WTC11 (cell line): ENCODE data around the gene MKLN1. TPM values are rescaled to one million over a fixed set of nuclear protein-coding genes. Genes with fewer than 3 reads are reported as not detected.
A peak's percentile ranks its signal among the peaks of the same experiment; 100 is the strongest.
"Not testable (repeated sequence)": the region's sequence is repeated elsewhere in the genome, so short reads cannot be mapped to it uniquely, and the experiment has no call there.

Experiments
- ATAC-seq: fragments of 200-7000 bp; cut with Tn5 transposase; 2 replicates; pipeline ENCODE4 v1.10.0; 2021; ENCODE audit warnings: mild to moderate bottlenecking, moderate library complexity
- CTCF ChIA-PET: fragments of 300-600 bp; sonication (Branson Sonifier 250); formaldehyde crosslinking; loops from one replicate; lab custom pipeline; 2021; ENCODE audit warnings: antibody characterized with exemption; lab: Charles Lee
- POLR2A ChIA-PET: fragments of 350-600 bp; sonication (Branson Sonifier 250); formaldehyde crosslinking; loops from one replicate; lab custom pipeline; 2021; ENCODE audit warnings: antibody characterized with exemption; lab: Charles Lee
- DNase-seq: peaks from one replicate; pipeline ENCODE4 v3.0.0; 2021; ENCODE audit warnings: low spot score
- H3K27ac Mint-ChIP-seq: 2 replicates; pipeline ENCODE4 v1.8.0; 2021; ENCODE audit warnings: mixed read lengths
- H3K27me3 Mint-ChIP-seq: 2 replicates; pipeline ENCODE4 v1.8.0; 2021; ENCODE audit warnings: low read depth, mild to moderate bottlenecking, moderate library complexity, mixed read lengths
- H3K36me3 Mint-ChIP-seq: 2 replicates; pipeline ENCODE4 v1.8.0; 2021; ENCODE audit warnings: mixed read lengths
- H3K4me1 Mint-ChIP-seq: 2 replicates; pipeline ENCODE4 v1.8.0; 2022; ENCODE audit warnings: mixed read lengths
- H3K4me3 Mint-ChIP-seq: 2 replicates; pipeline ENCODE4 v1.8.0; 2021; ENCODE audit warnings: mild to moderate bottlenecking, moderate library complexity, mixed read lengths
- H3K9me3 Mint-ChIP-seq: 2 replicates; pipeline ENCODE4 v1.8.0; 2021; ENCODE audit warnings: mixed read lengths
- ELF4 ChIP-seq: sonication (generic); formaldehyde crosslinking; IDR thresholded peaks from 2 replicates; pipeline ENCODE4 v1.8.1; 2022; ENCODE audit warnings: low read depth, mild to moderate bottlenecking, moderate library complexity, missing genetic modification reagents
- ESRRA ChIP-seq: sonication (generic); formaldehyde crosslinking; IDR thresholded peaks from 2 replicates; pipeline ENCODE4 v1.8.1; 2022; ENCODE audit warnings: mild to moderate bottlenecking, missing genetic modification reagents, borderline replicate concordance
- FOXP1 ChIP-seq: sonication (generic); formaldehyde crosslinking; IDR thresholded peaks from 2 replicates; pipeline ENCODE4 v1.8.0; 2022; ENCODE audit warnings: missing genetic modification reagents, mild to moderate bottlenecking, moderate library complexity, borderline replicate concordance
- GRHL2 ChIP-seq: fragments of 250-450 bp; sonication (Bioruptor Pico); IDR thresholded peaks from 2 replicates; pipeline ENCODE4 v1.8.0; 2022; ENCODE audit warnings: mild to moderate bottlenecking, moderate library complexity; ENCODE audit not compliant: insufficient replicate concordance, severe bottlenecking
- GTF2I ChIP-seq: fragments of 250-450 bp; sonication (Bioruptor Pico); conservative IDR thresholded peaks from 2 replicates; pipeline ENCODE4 v1.4.0; 2021; ENCODE audit warnings: mild to moderate bottlenecking
- MYBL2 ChIP-seq: sonication (generic); formaldehyde crosslinking; IDR thresholded peaks from 2 replicates; pipeline ENCODE4 v1.8.1; 2023; ENCODE audit warnings: mild to moderate bottlenecking, moderate library complexity, missing genetic modification reagents
- NFE2L1 ChIP-seq: sonication (generic); formaldehyde crosslinking; IDR thresholded peaks from 2 replicates; pipeline ENCODE4 v1.8.1; 2023; ENCODE audit warnings: missing genetic modification reagents
- OVOL2 ChIP-seq: fragments of 250-450 bp; sonication (Bioruptor Pico); IDR thresholded peaks from 2 replicates; pipeline ENCODE4 v1.9.0; 2021; ENCODE audit warnings: mild to moderate bottlenecking, borderline replicate concordance
- RELA ChIP-seq: sonication (generic); formaldehyde crosslinking; IDR thresholded peaks from 2 replicates; pipeline ENCODE4 v1.8.1; 2022; ENCODE audit warnings: missing genetic modification reagents, mild to moderate bottlenecking, borderline replicate concordance
- ZNF138 ChIP-seq: sonication (generic); formaldehyde crosslinking; conservative IDR thresholded peaks from 2 replicates; pipeline ENCODE4 v1.8.1; 2022; ENCODE audit warnings: mild to moderate bottlenecking, moderate library complexity, missing genetic modification reagents
- ZNF671 ChIP-seq: fragments of 250-450 bp; sonication (Bioruptor Pico); IDR thresholded peaks from 2 replicates; pipeline ENCODE4 v1.8.0; 2021; ENCODE audit warnings: mild to moderate bottlenecking
- total RNA-seq: library from RNA; stranded (reverse); gene quantifications from 3 replicates; pipeline ENCODE4 v1.2.3, GENCODE V29; 2021
- TF ChIP-seq, protein P1 (sequence below): sonication (generic); formaldehyde crosslinking; IDR thresholded peaks from 2 replicates; pipeline ENCODE4 v1.8.0; 2023; ENCODE audit warnings: missing genetic modification reagents, mild to moderate bottlenecking, borderline replicate concordance
- TF ChIP-seq, protein P2 (sequence below): sonication (generic); formaldehyde crosslinking; conservative IDR thresholded peaks from 2 replicates; pipeline ENCODE4 v1.8.1; 2022; ENCODE audit warnings: mild to moderate bottlenecking, missing genetic modification reagents
- TF ChIP-seq, protein P3 (sequence below): sonication (generic); formaldehyde crosslinking; IDR thresholded peaks from 2 replicates; pipeline ENCODE4 v1.8.0; 2022; ENCODE audit warnings: mild to moderate bottlenecking, missing genetic modification reagents
- TF ChIP-seq, protein P4 (sequence below): sonication (generic); formaldehyde crosslinking; IDR thresholded peaks from 2 replicates; pipeline ENCODE4 v1.8.1; 2023; ENCODE audit warnings: mild to moderate bottlenecking, missing genetic modification reagents, moderate library complexity
- TF ChIP-seq, protein P5 (sequence below): sonication (generic); formaldehyde crosslinking; IDR thresholded peaks from 2 replicates; pipeline ENCODE4 v1.8.0; 2022; ENCODE audit warnings: mild to moderate bottlenecking, missing genetic modification reagents
- TF ChIP-seq, protein P6 (sequence below): sonication (generic); formaldehyde crosslinking; IDR thresholded peaks from 2 replicates; pipeline ENCODE4 v1.8.1; 2022; ENCODE audit warnings: mild to moderate bottlenecking, moderate library complexity, missing genetic modification reagents
- TF ChIP-seq, protein P7 (sequence below): fragments of 250-450 bp; sonication (Bioruptor Pico); IDR thresholded peaks from 2 replicates; pipeline ENCODE4 v1.8.0; 2021; ENCODE audit warnings: mild to moderate bottlenecking
- TF ChIP-seq, protein P8 (sequence below): fragments of 250-450 bp; sonication (Bioruptor Pico); IDR thresholded peaks from 2 replicates; pipeline ENCODE4 v1.9.0; 2021; ENCODE audit warnings: mild to moderate bottlenecking, borderline replicate concordance

Gene MKLN1
- total RNA-seq, 1 experiment from 2014 or later, result 37.6 TPM

DNA sequence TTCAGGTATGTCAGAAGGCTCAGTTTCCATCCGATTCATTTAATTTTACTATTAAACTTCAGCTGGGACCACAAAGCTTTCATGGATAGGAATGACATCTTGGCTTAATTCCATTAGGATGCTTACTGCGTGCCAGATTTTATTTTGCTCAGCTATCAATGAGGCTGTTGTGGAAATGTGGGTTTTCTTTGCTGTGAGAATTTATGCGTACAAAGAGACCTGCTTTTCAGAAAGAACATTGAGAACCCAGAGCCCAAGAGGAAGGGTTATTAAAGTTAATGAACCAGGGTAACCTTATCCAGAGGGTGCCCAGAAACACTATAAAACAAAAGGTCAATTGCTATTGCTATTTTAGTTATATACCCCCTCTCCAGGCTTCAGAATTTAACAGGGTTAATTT, 98.3 kb downstream of the MKLN1 start (continued):
- TF ChIP-seq, protein P1, sequence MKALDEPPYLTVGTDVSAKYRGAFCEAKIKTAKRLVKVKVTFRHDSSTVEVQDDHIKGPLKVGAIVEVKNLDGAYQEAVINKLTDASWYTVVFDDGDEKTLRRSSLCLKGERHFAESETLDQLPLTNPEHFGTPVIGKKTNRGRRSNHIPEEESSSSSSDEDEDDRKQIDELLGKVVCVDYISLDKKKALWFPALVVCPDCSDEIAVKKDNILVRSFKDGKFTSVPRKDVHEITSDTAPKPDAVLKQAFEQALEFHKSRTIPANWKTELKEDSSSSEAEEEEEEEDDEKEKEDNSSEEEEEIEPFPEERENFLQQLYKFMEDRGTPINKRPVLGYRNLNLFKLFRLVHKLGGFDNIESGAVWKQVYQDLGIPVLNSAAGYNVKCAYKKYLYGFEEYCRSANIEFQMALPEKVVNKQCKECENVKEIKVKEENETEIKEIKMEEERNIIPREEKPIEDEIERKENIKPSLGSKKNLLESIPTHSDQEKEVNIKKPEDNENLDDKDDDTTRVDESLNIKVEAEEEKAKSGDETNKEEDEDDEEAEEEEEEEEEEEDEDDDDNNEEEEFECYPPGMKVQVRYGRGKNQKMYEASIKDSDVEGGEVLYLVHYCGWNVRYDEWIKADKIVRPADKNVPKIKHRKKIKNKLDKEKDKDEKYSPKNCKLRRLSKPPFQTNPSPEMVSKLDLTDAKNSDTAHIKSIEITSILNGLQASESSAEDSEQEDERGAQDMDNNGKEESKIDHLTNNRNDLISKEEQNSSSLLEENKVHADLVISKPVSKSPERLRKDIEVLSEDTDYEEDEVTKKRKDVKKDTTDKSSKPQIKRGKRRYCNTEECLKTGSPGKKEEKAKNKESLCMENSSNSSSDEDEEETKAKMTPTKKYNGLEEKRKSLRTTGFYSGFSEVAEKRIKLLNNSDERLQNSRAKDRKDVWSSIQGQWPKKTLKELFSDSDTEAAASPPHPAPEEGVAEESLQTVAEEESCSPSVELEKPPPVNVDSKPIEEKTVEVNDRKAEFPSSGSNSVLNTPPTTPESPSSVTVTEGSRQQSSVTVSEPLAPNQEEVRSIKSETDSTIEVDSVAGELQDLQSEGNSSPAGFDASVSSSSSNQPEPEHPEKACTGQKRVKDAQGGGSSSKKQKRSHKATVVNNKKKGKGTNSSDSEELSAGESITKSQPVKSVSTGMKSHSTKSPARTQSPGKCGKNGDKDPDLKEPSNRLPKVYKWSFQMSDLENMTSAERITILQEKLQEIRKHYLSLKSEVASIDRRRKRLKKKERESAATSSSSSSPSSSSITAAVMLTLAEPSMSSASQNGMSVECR (CRISPR knock-in tag), result no peak
- TF ChIP-seq ZNF138 (CRISPR knock-in tag) (no peak), RELA (no peak)
- TF ChIP-seq, protein P2, sequence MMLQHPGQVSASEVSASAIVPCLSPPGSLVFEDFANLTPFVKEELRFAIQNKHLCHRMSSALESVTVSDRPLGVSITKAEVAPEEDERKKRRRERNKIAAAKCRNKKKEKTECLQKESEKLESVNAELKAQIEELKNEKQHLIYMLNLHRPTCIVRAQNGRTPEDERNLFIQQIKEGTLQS (CRISPR knock-in tag), result no peak

DNA sequence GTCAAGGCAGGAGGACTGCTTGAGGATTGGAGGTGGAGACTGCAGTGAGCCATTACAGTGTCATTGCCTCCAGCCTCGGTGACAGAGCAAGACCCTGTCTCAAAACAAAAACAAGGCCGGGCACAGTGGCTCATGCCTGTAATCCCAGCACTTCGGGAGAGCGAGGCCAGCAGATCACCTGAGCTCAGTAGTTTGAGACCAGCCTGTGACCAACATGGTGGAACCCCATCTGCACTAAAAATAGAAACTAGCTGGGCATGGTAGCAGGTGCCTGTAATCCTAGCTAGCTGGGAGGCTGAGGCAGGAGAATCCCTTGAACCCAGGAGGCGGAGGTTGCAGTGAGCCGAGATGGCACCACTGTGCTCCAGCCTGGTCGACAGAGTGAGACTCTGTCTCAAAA, 103.2 kb downstream of the MKLN1 start:
- peaks cover 18% of the 10 kb centered on the region for H3K36me3 Mint-ChIP-seq
- H3K9me3 Mint-ChIP-seq, POLR2A ChIA-PET, H3K4me3 Mint-ChIP-seq, H3K27me3 Mint-ChIP-seq, ATAC-seq, H3K27ac Mint-ChIP-seq, DNase-seq, H3K4me1 Mint-ChIP-seq: not testable (repeated sequence)
- CTCF ChIA-PET, result interaction anchor here (0.8 kb wide), 1 partner anchor 39 kb away, joined by 4 read pairs; no protein-coding TSS in a partner anchor

DNA sequence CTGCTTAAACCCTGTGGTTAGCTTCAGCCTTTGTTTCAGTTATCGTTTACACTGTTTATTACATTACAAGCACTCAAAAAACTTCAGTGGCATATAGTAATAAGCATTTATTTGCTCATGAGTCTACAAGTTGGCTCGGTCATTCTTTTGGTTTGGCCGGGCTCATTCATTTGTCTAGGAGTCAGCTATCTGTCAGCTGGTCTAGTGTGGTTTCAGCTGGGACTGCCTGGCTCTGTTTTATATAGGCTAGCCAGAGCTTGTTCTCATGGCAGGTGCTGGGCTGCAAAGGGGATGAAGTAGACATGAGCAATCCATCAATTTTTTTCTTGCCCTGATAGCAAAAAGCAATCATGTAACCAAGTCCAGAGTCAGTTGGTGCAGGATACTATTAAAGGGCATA, 103.6 kb downstream of the MKLN1 start:
- no peaks in the 10 kb centered on the region for H3K27me3 Mint-ChIP-seq
- ATAC-seq, result no peak
- H3K9me3 Mint-ChIP-seq, result peaks cover 4% of the 10 kb centered on the region; the same call in 1 of the 2 replicates
- H3K36me3 Mint-ChIP-seq, result peaks cover 18% of the 10 kb centered on the region
- H3K27ac Mint-ChIP-seq, result peak overlapping the region; percentile 86; the same call in 1 of the 2 replicates
- no peak for TF ChIP-seq GRHL2 (CRISPR knock-in tag)
- TF ChIP-seq OVOL2, result no peak
- no peak for TF ChIP-seq NFE2L1 (CRISPR knock-in tag)
- no peak for TF ChIP-seq ESRRA
- TF ChIP-seq RELA, result no peak
- TF ChIP-seq, protein P3, sequence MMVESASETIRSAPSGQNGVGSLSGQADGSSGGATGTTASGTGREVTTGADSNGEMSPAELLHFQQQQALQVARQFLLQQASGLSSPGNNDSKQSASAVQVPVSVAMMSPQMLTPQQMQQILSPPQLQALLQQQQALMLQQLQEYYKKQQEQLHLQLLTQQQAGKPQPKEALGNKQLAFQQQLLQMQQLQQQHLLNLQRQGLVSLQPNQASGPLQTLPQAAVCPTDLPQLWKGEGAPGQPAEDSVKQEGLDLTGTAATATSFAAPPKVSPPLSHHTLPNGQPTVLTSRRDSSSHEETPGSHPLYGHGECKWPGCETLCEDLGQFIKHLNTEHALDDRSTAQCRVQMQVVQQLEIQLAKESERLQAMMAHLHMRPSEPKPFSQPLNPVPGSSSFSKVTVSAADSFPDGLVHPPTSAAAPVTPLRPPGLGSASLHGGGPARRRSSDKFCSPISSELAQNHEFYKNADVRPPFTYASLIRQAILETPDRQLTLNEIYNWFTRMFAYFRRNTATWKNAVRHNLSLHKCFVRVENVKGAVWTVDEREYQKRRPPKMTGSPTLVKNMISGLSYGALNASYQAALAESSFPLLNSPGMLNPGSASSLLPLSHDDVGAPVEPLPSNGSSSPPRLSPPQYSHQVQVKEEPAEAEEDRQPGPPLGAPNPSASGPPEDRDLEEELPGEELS (CRISPR knock-in tag), result no peak
- TF ChIP-seq, protein P4, sequence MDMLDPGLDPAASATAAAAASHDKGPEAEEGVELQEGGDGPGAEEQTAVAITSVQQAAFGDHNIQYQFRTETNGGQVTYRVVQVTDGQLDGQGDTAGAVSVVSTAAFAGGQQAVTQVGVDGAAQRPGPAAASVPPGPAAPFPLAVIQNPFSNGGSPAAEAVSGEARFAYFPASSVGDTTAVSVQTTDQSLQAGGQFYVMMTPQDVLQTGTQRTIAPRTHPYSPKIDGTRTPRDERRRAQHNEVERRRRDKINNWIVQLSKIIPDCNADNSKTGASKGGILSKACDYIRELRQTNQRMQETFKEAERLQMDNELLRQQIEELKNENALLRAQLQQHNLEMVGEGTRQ (CRISPR knock-in tag), result no peak
- no peak for TF ChIP-seq ELF4 (CRISPR knock-in tag)
- no peak for TF ChIP-seq GTF2I (CRISPR knock-in tag)
- TF ChIP-seq FOXP1, result no peak
- TF ChIP-seq, protein P5, sequence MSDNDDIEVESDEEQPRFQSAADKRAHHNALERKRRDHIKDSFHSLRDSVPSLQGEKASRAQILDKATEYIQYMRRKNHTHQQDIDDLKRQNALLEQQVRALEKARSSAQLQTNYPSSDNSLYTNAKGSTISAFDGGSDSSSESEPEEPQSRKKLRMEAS (CRISPR knock-in tag), result no peak
- no peak for TF ChIP-seq ZNF671 (CRISPR knock-in tag)
- TF ChIP-seq, protein P6, sequence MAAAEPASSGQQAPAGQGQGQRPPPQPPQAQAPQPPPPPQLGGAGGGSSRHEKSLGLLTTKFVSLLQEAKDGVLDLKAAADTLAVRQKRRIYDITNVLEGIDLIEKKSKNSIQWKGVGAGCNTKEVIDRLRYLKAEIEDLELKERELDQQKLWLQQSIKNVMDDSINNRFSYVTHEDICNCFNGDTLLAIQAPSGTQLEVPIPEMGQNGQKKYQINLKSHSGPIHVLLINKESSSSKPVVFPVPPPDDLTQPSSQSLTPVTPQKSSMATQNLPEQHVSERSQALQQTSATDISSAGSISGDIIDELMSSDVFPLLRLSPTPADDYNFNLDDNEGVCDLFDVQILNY (CRISPR knock-in tag), result no peak
- TF ChIP-seq, protein P7, sequence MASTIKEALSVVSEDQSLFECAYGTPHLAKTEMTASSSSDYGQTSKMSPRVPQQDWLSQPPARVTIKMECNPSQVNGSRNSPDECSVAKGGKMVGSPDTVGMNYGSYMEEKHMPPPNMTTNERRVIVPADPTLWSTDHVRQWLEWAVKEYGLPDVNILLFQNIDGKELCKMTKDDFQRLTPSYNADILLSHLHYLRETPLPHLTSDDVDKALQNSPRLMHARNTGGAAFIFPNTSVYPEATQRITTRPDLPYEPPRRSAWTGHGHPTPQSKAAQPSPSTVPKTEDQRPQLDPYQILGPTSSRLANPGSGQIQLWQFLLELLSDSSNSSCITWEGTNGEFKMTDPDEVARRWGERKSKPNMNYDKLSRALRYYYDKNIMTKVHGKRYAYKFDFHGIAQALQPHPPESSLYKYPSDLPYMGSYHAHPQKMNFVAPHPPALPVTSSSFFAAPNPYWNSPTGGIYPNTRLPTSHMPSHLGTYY, result no peak
- TF ChIP-seq MYBL2 (CRISPR knock-in tag), result no peak
- TF ChIP-seq, protein P8, sequence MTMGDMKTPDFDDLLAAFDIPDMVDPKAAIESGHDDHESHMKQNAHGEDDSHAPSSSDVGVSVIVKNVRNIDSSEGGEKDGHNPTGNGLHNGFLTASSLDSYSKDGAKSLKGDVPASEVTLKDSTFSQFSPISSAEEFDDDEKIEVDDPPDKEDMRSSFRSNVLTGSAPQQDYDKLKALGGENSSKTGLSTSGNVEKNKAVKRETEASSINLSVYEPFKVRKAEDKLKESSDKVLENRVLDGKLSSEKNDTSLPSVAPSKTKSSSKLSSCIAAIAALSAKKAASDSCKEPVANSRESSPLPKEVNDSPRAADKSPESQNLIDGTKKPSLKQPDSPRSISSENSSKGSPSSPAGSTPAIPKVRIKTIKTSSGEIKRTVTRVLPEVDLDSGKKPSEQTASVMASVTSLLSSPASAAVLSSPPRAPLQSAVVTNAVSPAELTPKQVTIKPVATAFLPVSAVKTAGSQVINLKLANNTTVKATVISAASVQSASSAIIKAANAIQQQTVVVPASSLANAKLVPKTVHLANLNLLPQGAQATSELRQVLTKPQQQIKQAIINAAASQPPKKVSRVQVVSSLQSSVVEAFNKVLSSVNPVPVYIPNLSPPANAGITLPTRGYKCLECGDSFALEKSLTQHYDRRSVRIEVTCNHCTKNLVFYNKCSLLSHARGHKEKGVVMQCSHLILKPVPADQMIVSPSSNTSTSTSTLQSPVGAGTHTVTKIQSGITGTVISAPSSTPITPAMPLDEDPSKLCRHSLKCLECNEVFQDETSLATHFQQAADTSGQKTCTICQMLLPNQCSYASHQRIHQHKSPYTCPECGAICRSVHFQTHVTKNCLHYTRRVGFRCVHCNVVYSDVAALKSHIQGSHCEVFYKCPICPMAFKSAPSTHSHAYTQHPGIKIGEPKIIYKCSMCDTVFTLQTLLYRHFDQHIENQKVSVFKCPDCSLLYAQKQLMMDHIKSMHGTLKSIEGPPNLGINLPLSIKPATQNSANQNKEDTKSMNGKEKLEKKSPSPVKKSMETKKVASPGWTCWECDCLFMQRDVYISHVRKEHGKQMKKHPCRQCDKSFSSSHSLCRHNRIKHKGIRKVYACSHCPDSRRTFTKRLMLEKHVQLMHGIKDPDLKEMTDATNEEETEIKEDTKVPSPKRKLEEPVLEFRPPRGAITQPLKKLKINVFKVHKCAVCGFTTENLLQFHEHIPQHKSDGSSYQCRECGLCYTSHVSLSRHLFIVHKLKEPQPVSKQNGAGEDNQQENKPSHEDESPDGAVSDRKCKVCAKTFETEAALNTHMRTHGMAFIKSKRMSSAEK (CRISPR knock-in tag), result no peak
- TF ChIP-seq, all 79 proteins: peak for 0
- CTCF ChIA-PET, result no interaction called here
- H3K4me3 Mint-ChIP-seq, result no peak overlapping the region
- no peaks in the 10 kb centered on the region for H3K4me1 Mint-ChIP-seq
- no peak for DNase-seq
- POLR2A ChIA-PET, result no interaction called here
